Lung (tissue), 12 donors: ENCODE results near the gene TBX1. TPM values are rescaled to one million over a fixed set of nuclear protein-coding genes. Genes with fewer than 3 reads are reported as not detected.

ENCODE experiments used
- ATAC-seq: fragments of 200-7000 bp; cut with Tn5 transposase; one replicate; pipeline ENCODE4 v1.9.1; 2020; ENCODE audit warnings: moderate number of reproducible peaks; ENCODE audit not compliant: insufficient read depth, low FRiP score
- DNase-seq, 3 donors: peaks; one replicate each; pipeline ENCODE4 v3.0.0-alpha.2; 2013 to 2017
- H3K27ac ChIP-seq, 2 donors: one replicate each; pipeline ENCODE4 v1.5.1; 2013; ENCODE audit warnings: mild to moderate bottlenecking in 2 of 2, moderate library complexity in 2 of 2, control low read depth in 1 of 2, inconsistent platforms in 1 of 2, low read depth in 1 of 2, low read length in 1 of 2
- H3K27me3 ChIP-seq, 3 donors: one replicate each; pipeline ENCODE4 v1.5.1; 2013; ENCODE audit warnings: low read length in 2 of 3; ENCODE audit not compliant: control insufficient read depth in 3 of 3, insufficient read depth in 3 of 3
- H3K36me3 ChIP-seq, 4 donors: one replicate each; pipeline ENCODE4 v1.5.1; 2013; ENCODE audit warnings: low read length in 4 of 4, mild to moderate bottlenecking in 1 of 4, moderate library complexity in 1 of 4; ENCODE audit not compliant: control insufficient read depth in 4 of 4, insufficient read depth in 4 of 4
- H3K4me1 ChIP-seq, 5 donors: one replicate each; pipeline ENCODE4 v1.5.1; 2013; ENCODE audit warnings: low read length in 5 of 5, mild to moderate bottlenecking in 2 of 5, moderate library complexity in 1 of 5; ENCODE audit not compliant: control insufficient read depth in 5 of 5, insufficient read depth in 5 of 5
- H3K4me3 ChIP-seq: one replicate; pipeline ENCODE4 v1.5.1; 2013; ENCODE audit warnings: mild to moderate bottlenecking, control low read depth, moderate library complexity
- H3K9ac ChIP-seq, 2 donors: one replicate each; pipeline ENCODE4 v1.5.1; 2013; ENCODE audit warnings: low read length in 2 of 2, control low read depth in 1 of 2; ENCODE audit not compliant: insufficient read depth in 1 of 2
- H3K9me3 ChIP-seq, 4 donors: one replicate each; pipeline ENCODE4 v1.5.1; 2013; ENCODE audit warnings: low read length in 3 of 4, mild to moderate bottlenecking in 1 of 4, moderate library complexity in 1 of 4; ENCODE audit not compliant: control insufficient read depth in 4 of 4, insufficient read depth in 3 of 4
- CTCF ChIP-seq: IDR thresholded peaks from 2 replicates; pipeline ENCODE4 v1.5.1; 2012; ENCODE audit warnings: mild to moderate bottlenecking; ENCODE audit errors: control extremely low read depth, extremely low read depth
- WGBS, 2 donors: extraction: QIAGEN DNeasy Blood & Tissue Kit; methylation state at CpG; one replicate each; pipeline ENCODE4 v1.1.7; 2013; 5-methylcytosine and 5-hydroxymethylcytosine counted together
- polyA plus RNA-seq, 2 donors: library from polyadenylated mRNA; stranded (reverse); fragments of 200-250 nt; gene quantifications; one replicate each; pipeline ENCODE4 v1.2.1, GENCODE V29; 2013
- total RNA-seq, 2 donors: library from RNA; depleted of rRNA in 1 of 2; stranded (reverse); fragments of >200 nt in 1 of 2; gene quantifications; one replicate each; pipeline ENCODE4 v1.2.1, GENCODE V29; 2014 to 2021
- donor health status: control.
- donor health status: control.
- donor health status: Bipolar disorder and iron deficiency.
- donor health status: healthy.
- donor health status: DM: yes; HTN: yes; CAD: no.

Gene TBX1
- total and polyA plus RNA-seq, 4 donors = 2.3 to 19.3 (median 4.5) TPM

- no peaks in the 10 kb centered on the region for H3K36me3 ChIP-seq
- H3K9ac ChIP-seq = no peak overlapping the region
- ATAC-seq (no peak), DNase-seq (no peak)
- H3K27me3 ChIP-seq = no peaks in the 10 kb centered on the region
- H3K27ac ChIP-seq = no peak overlapping the region
- TF ChIP-seq CTCF = no peak
- no peaks in the 10 kb centered on the region for H3K9me3 ChIP-seq
- H3K4me1 ChIP-seq = peaks cover 0 to 31% (median 0%) of the 10 kb centered on the region in 5 donors
- H3K4me3 ChIP-seq = no peak overlapping the region
- 94 to 96% methylated on average over 7 of the region's 7 CpGs for WGBS, 2 donors
These were observed 26.4 kb upstream of the TBX1 start for GRCh38 chr22:19734163-19734562.

GRCh38 chr22:19734837-19735382 lies 25.7 kb upstream of the TBX1 start:
- Histone ChIP-seq H3K9ac (no peak overlapping the region), H3K27me3 (no peaks in the 10 kb centered on the region)
- 89 to 91% methylated on average over 5 of the region's 5 CpGs for WGBS, 2 donors

GRCh38 chr22:19735665-19736510 lies 24.7 kb upstream of the TBX1 start:
- H3K4me3 ChIP-seq = no peak overlapping the region
- no peak for TF ChIP-seq CTCF
- no peak overlapping the region for H3K9ac ChIP-seq
- peaks cover 0 to 29% (median 0%) of the 10 kb centered on the region in 5 donors for H3K4me1 ChIP-seq
- H3K36me3 ChIP-seq = no peaks in the 10 kb centered on the region
- no peaks in the 10 kb centered on the region for H3K27me3 ChIP-seq
- 82 to 84% methylated on average over 21 of the region's 21 CpGs for WGBS, 2 donors
- ATAC-seq = no peak
- H3K27ac ChIP-seq = no peak overlapping the region
- no peaks in the 10 kb centered on the region for H3K9me3 ChIP-seq
- DNase-seq = no peak

More at GRCh38 chr22:19734837-19735382, 25.7 kb upstream of the TBX1 start:
- H3K9me3 ChIP-seq = no peaks in the 10 kb centered on the region
- no peaks in the 10 kb centered on the region for H3K36me3 ChIP-seq
- H3K4me3 ChIP-seq = no peak overlapping the region
- peaks cover 0 to 36% (median 0%) of the 10 kb centered on the region in 5 donors for H3K4me1 ChIP-seq
- DNase-seq (no peak), ATAC-seq (no peak)
- H3K27ac ChIP-seq = no peak overlapping the region
- no peak for TF ChIP-seq CTCF
